ENCODE results near the gene PET100. TPM values are rescaled to one million over a fixed set of nuclear protein-coding genes. Genes with fewer than 3 reads are reported as not detected.

The PET100 gene
- 24.0 and 27.7 TPM in 2 replicates for total RNA-seq (2014; rRNA removed; shearing (Covaris generic))

- peak; percentile 99 for DNase-seq
- peak within 1 kb of the TSS; percentile 95 for H3K4me3 ChIP-seq (ENCODE audit: insufficient read depth, low read depth, low read length)
- H3K27me3 ChIP-seq (ENCODE audit: control insufficient read depth, insufficient read depth, low read length) = no peaks in the 10 kb centered on the region; the same call in 1 of the 2 replicates
- H3K36me3 ChIP-seq (replicated peaks; ENCODE audit: control insufficient read depth, insufficient read depth, low read length) = peaks cover 4% of the 10 kb centered on the region
Measured at GRCh38 chr19:7629347-7630054, at the start of gene PET100, which contains the start of gene XAB2. TSS of gene PET100 (plus strand) at chr19:7629793. CDS start at chr19:7629834, 41 bp downstream. TSS of gene XAB2 (minus strand) at chr19:7629545. CDS start at chr19:7629527, 18 bp downstream.

GRCh38 chr19:7582446-7582845 is 47.1 kb upstream of the PET100 start:
- Histone ChIP-seq H3K36me3 (replicated peaks; ENCODE audit: control insufficient read depth, insufficient read depth, low read length) (no peaks in the 10 kb centered on the region), H3K27me3 (ENCODE audit: control insufficient read depth, insufficient read depth, low read length) (peaks cover 3% of the 10 kb centered on the region; the same call in 1 of the 2 replicates), H3K4me3 (ENCODE audit: insufficient read depth, low read depth, low read length) (no peak overlapping the region)
- DNase-seq = peak; percentile 28

- Histone ChIP-seq H3K4me3 (ENCODE audit: insufficient read depth, low read depth, low read length) (no peak overlapping the region), H3K36me3 (replicated peaks; ENCODE audit: control insufficient read depth, insufficient read depth, low read length) (no peaks in the 10 kb centered on the region), H3K27me3 (ENCODE audit: control insufficient read depth, insufficient read depth, low read length) (no peaks in the 10 kb centered on the region; the same call in 1 of the 2 replicates)
- DNase-seq = no peak
Measured at GRCh38 chr19:7589822-7590221, 39.8 kb upstream of the PET100 start.

GRCh38 chr19:7590256-7590655 is 39.3 kb upstream of the PET100 start:
- no peak overlapping the region for H3K4me3 ChIP-seq (ENCODE audit: insufficient read depth, low read depth, low read length)
- no peaks in the 10 kb centered on the region for H3K36me3 ChIP-seq (replicated peaks; ENCODE audit: control insufficient read depth, insufficient read depth, low read length)
- peak; percentile 54 for DNase-seq
- no peaks in the 10 kb centered on the region; the same call in 1 of the 2 replicates for H3K27me3 ChIP-seq (ENCODE audit: control insufficient read depth, insufficient read depth, low read length)

- H3K4me3 ChIP-seq (ENCODE audit: insufficient read depth, low read depth, low read length) = peak within 1 kb of the TSS; percentile 58
- peak; percentile 99 for DNase-seq
- H3K36me3 ChIP-seq (replicated peaks; ENCODE audit: control insufficient read depth, insufficient read depth, low read length) = no peaks in the 10 kb centered on the region
- peaks cover 12% of the 10 kb centered on the region; the same call in 1 of the 2 replicates for H3K27me3 ChIP-seq (ENCODE audit: control insufficient read depth, insufficient read depth, low read length)
Measured at GRCh38 chr19:7595466-7596133, 34.0 kb upstream of the PET100 start, which contains the start of gene CAMSAP3. TSS of gene CAMSAP3 (plus strand) at chr19:7595863. CDS start at chr19:7596003, 140 bp downstream.

- Histone ChIP-seq H3K36me3 (replicated peaks; ENCODE audit: control insufficient read depth, insufficient read depth, low read length) (no peaks in the 10 kb centered on the region), H3K4me3 (ENCODE audit: insufficient read depth, low read depth, low read length) (peak overlapping the region; percentile 58), H3K27me3 (ENCODE audit: control insufficient read depth, insufficient read depth, low read length) (peaks cover 12% of the 10 kb centered on the region; the same call in 1 of the 2 replicates)
- DNase-seq = peak; percentile 82
Measured at GRCh38 chr19:7596211-7596937, 33.2 kb upstream of the PET100 start.

- Histone ChIP-seq H3K36me3 (replicated peaks; ENCODE audit: control insufficient read depth, insufficient read depth, low read length) (no peaks in the 10 kb centered on the region), H3K4me3 (ENCODE audit: insufficient read depth, low read depth, low read length) (no peak overlapping the region), H3K27me3 (ENCODE audit: control insufficient read depth, insufficient read depth, low read length) (peaks cover 12% of the 10 kb centered on the region; the same call in 1 of the 2 replicates)
- peak; percentile 24 for DNase-seq
Measured at GRCh38 chr19:7597689-7598088, 31.9 kb upstream of the PET100 start.

- peaks cover 13% of the 10 kb centered on the region; the same call in 1 of the 2 replicates for H3K27me3 ChIP-seq (ENCODE audit: control insufficient read depth, insufficient read depth, low read length)
- no peaks in the 10 kb centered on the region for H3K36me3 ChIP-seq (replicated peaks; ENCODE audit: control insufficient read depth, insufficient read depth, low read length)
- H3K4me3 ChIP-seq (ENCODE audit: insufficient read depth, low read depth, low read length) = no peak overlapping the region
- DNase-seq = peak; percentile 19
Measured at GRCh38 chr19:7598180-7598579, 31.4 kb upstream of the PET100 start.

GRCh38 chr19:7600721-7601120 is 28.9 kb upstream of the PET100 start:
- no peak for DNase-seq

GRCh38 chr19:7602240-7602934 is 27.2 kb upstream of the PET100 start:
- Histone ChIP-seq H3K36me3 (replicated peaks; ENCODE audit: control insufficient read depth, insufficient read depth, low read length) (no peaks in the 10 kb centered on the region), H3K4me3 (ENCODE audit: insufficient read depth, low read depth, low read length) (no peak overlapping the region), H3K27me3 (ENCODE audit: control insufficient read depth, insufficient read depth, low read length) (peaks cover 8% of the 10 kb centered on the region; the same call in 1 of the 2 replicates)
- peak; percentile 53 for DNase-seq

More at GRCh38 chr19:7600721-7601120, 28.9 kb upstream of the PET100 start:
- no peaks in the 10 kb centered on the region for H3K36me3 ChIP-seq (replicated peaks; ENCODE audit: control insufficient read depth, insufficient read depth, low read length)
- no peak overlapping the region for H3K4me3 ChIP-seq (ENCODE audit: insufficient read depth, low read depth, low read length)
- peaks cover 18% of the 10 kb centered on the region; the same call in 1 of the 2 replicates for H3K27me3 ChIP-seq (ENCODE audit: control insufficient read depth, insufficient read depth, low read length)

GRCh38 chr19:7602935-7603497 is 26.6 kb upstream of the PET100 start:
- Histone ChIP-seq H3K4me3 (ENCODE audit: insufficient read depth, low read depth, low read length) (no peak overlapping the region), H3K36me3 (replicated peaks; ENCODE audit: control insufficient read depth, insufficient read depth, low read length) (no peaks in the 10 kb centered on the region), H3K27me3 (ENCODE audit: control insufficient read depth, insufficient read depth, low read length) (peaks cover 6% of the 10 kb centered on the region; the same call in 1 of the 2 replicates)
- DNase-seq = no peak

- peaks cover 1% of the 10 kb centered on the region for H3K36me3 ChIP-seq (replicated peaks; ENCODE audit: control insufficient read depth, insufficient read depth, low read length)
- H3K27me3 ChIP-seq (ENCODE audit: control insufficient read depth, insufficient read depth, low read length) = peaks cover 6% of the 10 kb centered on the region; the same call in 1 of the 2 replicates
- DNase-seq = no peak
- no peak overlapping the region for H3K4me3 ChIP-seq (ENCODE audit: insufficient read depth, low read depth, low read length)
Measured at GRCh38 chr19:7603919-7604318, 25.7 kb upstream of the PET100 start.

- H3K36me3 ChIP-seq (replicated peaks; ENCODE audit: control insufficient read depth, insufficient read depth, low read length) = peaks cover 1% of the 10 kb centered on the region
- H3K27me3 ChIP-seq (ENCODE audit: control insufficient read depth, insufficient read depth, low read length) = peaks cover 6% of the 10 kb centered on the region; the same call in 1 of the 2 replicates
- H3K4me3 ChIP-seq (ENCODE audit: insufficient read depth, low read depth, low read length) = no peak overlapping the region; the same call in 1 of the 2 replicates
- peak; percentile 93 for DNase-seq
Measured at GRCh38 chr19:7605490-7606222, 23.9 kb upstream of the PET100 start.

Data from H7 (cell line).